Amniotic stem cell (primary cell): ENCODE data around the gene ZNF609.

Experiments
- DNase-seq: peaks from one replicate; lab custom pipeline; 2025; lab: John Stamatoyannopoulos, UW

ZNF609 gene

GRCh38 chr15:64536244-64536836, 76.0 kb downstream of the ZNF609 start:
- no peak for DNase-seq

- DNase-seq = no peak
Observed at GRCh38 chr15:64542091-64542490, 81.7 kb downstream of the ZNF609 start.

GRCh38 chr15:64544450-64544849, 84.1 kb downstream of the ZNF609 start:
- no peak for DNase-seq

- no peak for DNase-seq
Observed at GRCh38 chr15:64547275-64547674, 86.9 kb downstream of the ZNF609 start.

- DNase-seq = no peak
Observed at GRCh38 chr15:64548235-64548634, 87.9 kb downstream of the ZNF609 start.

GRCh38 chr15:64549860-64550259, 89.5 kb downstream of the ZNF609 start:
- DNase-seq = no peak

- no peak for DNase-seq
Observed at GRCh38 chr15:64552281-64552948, 92.0 kb downstream of the ZNF609 start.

GRCh38 chr15:64558460-64559179, 98.2 kb downstream of the ZNF609 start:
- no peak for DNase-seq

GRCh38 chr15:64559243-64559642, 98.9 kb downstream of the ZNF609 start:
- DNase-seq = no peak

- DNase-seq = no peak
Observed at GRCh38 chr15:64560501-64560900, 100.1 kb downstream of the ZNF609 start.

GRCh38 chr15:64560998-64561397, 100.6 kb downstream of the ZNF609 start:
- no peak for DNase-seq

- DNase-seq = no peak
Observed at GRCh38 chr15:64562003-64562640, 101.7 kb downstream of the ZNF609 start.

GRCh38 chr15:64566102-64566501, 105.7 kb downstream of the ZNF609 start:
- no peak for DNase-seq

- DNase-seq = no peak
Observed at GRCh38 chr15:64566629-64567427, 106.5 kb downstream of the ZNF609 start.

- no peak for DNase-seq
Observed at GRCh38 chr15:64568765-64569164, 108.4 kb downstream of the ZNF609 start.

- DNase-seq = no peak
Observed at GRCh38 chr15:64571857-64572291, 111.5 kb downstream of the ZNF609 start.

- DNase-seq = no peak
Observed at GRCh38 chr15:64572856-64573255, 112.5 kb downstream of the ZNF609 start.

GRCh38 chr15:64574301-64575017, 114.1 kb downstream of the ZNF609 start:
- no peak for DNase-seq

- no peak for DNase-seq
Observed at GRCh38 chr15:64580696-64581407, 120.5 kb downstream of the ZNF609 start.

GRCh38 chr15:64581408-64581761, 121.0 kb downstream of the ZNF609 start:
- DNase-seq = no peak

GRCh38 chr15:64582202-64582601, 121.8 kb downstream of the ZNF609 start:
- DNase-seq = no peak
